IPS DF 19.7 (cell line): Measurements from ENCODE around the gene BOLL.
A peak's percentile ranks its signal among the peaks of the same experiment; 100 is the strongest.
"Not testable (repeated sequence)": the region's sequence is repeated elsewhere in the genome, so short reads cannot be mapped to it uniquely, and the experiment has no call there.

Experiments used
- DNase-seq: peaks from one replicate; pipeline ENCODE4 v3.0.0-alpha.2; 2013; ENCODE audit warnings: low read depth, low spot score

The BOLL gene

GRCh38 chr2:197798187-197798586 is 13.1 kb upstream of the BOLL start:
- no peak for DNase-seq

GRCh38 chr2:197795277-197795676 is 10.2 kb upstream of the BOLL start:
- no peak for DNase-seq

DNA sequence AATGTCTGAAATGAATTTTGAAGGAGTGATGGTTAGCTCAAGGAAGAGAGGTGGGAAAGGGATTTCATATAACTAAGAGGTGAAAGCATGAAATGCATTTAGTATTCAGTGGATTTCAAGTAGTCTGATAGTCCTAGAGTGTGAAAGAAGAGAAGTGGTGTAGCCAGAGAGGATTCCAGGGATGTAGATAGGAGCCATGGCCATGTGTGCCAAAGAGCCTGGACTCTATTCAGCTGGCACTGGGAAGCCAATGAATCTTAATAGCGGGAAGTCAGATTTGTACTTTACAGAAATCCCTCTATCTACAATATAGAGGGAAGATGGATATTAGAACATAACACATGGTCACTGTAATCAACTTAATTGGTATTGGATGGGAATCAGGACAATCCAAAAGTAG is 8.3 kb upstream of the BOLL start:
- no peak for DNase-seq

GRCh38 chr2:197786010-197786877 is 1.1 kb upstream of the BOLL start:
- DNase-seq: peak; percentile 65

DNA sequence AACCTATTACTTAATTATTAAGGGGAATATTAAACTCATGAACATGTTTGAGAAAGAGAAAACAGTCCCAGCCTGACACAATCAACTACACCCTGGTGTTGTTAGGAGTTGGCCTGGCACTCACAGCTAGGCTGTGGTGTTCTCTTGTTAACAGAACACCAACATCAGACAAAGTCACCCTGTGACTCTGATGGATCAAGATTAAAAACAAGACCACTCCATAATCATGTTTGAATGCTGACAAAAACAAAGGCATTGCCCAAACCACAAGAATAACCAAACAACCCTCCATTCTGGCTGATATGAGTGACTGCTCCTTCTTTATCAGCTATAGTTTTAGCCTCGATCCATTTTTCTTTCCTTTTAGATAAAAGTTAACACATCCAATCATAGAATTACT is 3.0 kb downstream of the BOLL start:
- no peak for DNase-seq

GRCh38 chr2:197779261-197779660 is 5.9 kb downstream of the BOLL start:
- DNase-seq: no peak

DNA sequence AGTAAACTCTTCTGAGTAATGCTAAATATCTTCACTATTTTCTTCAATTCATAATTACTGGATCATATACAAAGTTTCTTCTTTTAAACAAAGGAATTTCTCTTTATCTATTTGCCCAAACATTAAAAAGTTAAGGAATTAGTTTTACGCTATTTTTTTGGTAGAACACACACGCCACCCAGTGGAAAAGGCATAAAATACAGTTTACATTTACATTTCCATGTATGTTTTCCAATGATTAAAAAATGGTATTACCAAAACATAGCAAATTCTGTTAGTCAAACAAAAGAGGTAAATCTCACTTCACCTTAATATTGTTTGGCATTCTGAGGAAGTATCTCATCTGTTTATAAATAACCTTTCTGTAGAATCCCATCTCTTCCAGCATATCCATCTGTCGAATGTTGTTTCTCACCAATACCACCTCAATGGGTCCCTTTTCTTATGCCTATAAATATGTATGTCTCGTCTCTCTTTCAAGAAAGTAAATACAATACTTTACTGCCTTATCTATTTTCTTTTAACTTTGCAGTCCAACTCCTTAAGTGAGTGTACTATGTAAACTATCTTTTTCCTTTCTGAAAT is 7.2 kb downstream of the BOLL start:
- DNase-seq: no peak

DNA sequence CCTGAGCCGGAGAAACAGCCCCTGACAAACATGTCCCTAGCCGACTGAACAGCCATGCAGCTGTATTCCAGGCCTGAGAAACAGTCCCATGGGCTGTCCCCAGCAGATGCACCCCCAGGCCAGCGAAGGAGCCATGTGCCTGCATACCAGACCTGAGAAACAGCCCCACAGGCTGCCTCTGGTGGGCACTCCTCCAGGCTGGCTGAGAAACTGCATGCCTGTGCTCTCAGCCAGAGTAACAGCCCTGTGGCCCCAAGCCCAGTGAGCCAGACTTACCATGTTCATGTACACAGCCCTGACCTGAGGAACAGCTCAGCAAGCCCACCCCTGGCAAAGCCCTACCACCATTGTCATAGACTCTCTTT is 24.8 kb downstream of the BOLL start:
- DNase-seq: no peak

DNA sequence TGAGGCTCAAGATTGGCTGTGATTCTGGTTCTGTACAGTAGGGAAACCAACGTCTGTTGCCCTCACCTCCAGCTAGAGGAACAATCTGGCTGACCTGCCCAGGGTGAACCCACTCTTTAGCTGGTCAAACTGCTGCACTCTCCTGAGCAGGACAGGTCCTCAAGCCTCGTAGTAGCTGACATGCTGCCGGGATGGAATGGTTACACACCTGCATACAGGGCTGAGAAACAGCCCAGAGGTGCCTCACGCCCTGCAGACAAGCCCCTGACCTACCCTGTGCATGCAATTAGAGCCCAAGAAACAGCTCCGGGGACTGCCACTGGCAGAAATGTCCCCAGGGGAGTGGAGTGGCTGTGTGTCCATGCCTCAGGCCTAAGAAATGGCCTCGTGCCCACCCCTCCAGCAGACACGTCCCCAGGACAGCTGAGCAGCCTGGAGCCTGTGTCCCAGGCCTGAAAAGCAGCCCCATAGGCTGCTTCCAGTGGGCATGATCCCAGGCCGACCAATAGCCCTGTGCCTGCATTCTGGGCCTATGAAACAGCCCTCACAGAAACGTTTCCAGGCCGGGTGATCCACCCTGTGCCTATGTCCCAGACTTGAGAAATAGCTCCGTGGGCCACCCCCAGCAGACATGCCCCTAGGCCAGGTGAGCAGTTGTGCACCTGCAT is 25.4 kb downstream of the BOLL start:
- DNase-seq: no peak

GRCh38 chr2:197759013-197759412 is 26.1 kb downstream of the BOLL start:
- DNase-seq: no peak

DNA sequence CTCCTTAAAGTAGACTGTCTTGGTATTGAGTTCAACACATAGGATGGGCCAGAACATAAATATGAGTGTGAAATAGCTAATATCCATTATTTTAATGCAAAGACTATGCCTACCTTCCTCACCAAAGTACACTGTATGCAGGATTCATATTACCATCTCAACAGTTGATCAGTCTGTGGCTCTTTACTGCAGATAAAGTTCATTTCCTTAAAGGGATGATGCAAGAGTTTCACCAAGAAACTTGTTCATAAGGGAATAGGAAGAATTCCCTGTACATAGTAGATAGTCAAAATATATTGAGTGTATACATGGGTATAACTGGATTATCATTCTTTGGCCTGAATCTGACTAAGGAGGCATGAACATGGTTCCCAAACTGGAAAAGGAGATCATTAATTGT is 44.9 kb downstream of the BOLL start:
- DNase-seq: no peak

DNA sequence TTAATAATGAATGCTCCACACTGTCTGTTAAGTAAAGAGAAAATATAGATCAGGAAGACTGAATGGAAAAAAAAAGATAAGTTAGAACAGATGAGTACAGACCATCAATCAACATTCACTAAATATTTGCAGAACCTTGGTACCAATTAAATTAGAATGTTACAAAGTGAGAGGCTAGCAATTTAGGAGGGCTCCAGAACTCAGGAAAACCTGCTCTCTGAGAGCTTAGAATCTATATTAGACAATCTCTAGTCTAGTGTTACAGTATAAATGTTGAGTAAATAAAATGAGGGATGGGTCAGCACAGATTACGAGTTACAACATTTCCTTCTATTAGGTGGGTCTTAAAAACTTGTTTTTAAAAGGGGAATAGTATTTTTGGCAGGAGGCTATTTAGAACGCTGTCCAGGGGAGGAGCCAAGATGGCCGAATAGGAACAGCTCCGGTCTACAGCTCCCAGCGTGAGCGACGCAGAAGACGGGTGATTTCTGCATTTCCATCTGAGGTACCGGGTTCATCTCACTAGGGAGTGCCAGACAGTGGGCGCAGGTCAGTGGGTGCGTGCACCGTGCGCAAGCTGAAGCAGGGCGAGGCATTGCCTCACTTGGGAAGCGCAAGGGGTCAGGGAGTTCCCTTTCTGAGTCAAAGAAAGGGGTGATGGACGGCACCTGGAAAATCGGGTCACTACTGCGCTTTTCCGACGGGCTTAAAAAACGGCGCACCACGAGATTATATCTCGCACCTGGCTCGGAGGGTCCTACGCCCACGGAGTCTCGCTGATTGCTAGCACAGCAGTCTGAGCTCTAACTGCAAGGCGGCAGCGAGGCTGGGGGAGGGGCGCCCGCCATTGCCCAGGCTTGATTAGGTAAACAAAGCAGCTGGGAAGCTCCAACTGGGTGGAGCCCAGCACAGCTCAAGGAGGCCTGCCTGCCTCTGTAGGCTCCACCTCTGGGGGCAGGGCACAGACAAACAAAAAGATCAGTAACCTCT is 56.3 kb downstream of the BOLL start:
- DNase-seq: not testable (repeated sequence)

DNA sequence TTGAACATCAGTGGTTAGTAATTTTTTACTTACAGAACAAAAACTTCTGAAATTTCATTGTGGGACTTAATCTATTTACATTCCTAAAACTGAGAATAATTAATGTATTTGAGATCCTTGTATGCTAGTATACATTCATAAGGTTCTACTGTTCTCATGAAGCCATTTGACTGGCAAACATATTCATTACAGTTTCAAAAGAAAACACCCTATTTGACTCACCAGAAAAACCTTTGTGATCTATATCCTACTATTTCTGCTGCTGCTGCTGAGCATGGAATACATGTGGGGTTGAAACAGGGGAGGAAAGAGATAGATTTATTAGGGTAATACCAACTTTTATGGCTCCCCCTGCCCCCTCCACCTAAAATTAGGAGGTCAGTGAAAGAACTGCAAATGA is 58.1 kb downstream of the BOLL start:
- DNase-seq: no peak

- DNase-seq: no peak
Measured at GRCh38 chr2:197717863-197718262, 67.3 kb downstream of the BOLL start.

GRCh38 chr2:197713271-197713670 is 71.8 kb downstream of the BOLL start:
- no peak for DNase-seq

- no peak for DNase-seq
Measured at GRCh38 chr2:197711578-197711977, 73.5 kb downstream of the BOLL start.

GRCh38 chr2:197710424-197711042 is 74.6 kb downstream of the BOLL start:
- DNase-seq: no peak

GRCh38 chr2:197709140-197709539 is 76.0 kb downstream of the BOLL start:
- not testable (repeated sequence) for DNase-seq

- no peak for DNase-seq
Measured at GRCh38 chr2:197708331-197708730, 76.8 kb downstream of the BOLL start.

DNA sequence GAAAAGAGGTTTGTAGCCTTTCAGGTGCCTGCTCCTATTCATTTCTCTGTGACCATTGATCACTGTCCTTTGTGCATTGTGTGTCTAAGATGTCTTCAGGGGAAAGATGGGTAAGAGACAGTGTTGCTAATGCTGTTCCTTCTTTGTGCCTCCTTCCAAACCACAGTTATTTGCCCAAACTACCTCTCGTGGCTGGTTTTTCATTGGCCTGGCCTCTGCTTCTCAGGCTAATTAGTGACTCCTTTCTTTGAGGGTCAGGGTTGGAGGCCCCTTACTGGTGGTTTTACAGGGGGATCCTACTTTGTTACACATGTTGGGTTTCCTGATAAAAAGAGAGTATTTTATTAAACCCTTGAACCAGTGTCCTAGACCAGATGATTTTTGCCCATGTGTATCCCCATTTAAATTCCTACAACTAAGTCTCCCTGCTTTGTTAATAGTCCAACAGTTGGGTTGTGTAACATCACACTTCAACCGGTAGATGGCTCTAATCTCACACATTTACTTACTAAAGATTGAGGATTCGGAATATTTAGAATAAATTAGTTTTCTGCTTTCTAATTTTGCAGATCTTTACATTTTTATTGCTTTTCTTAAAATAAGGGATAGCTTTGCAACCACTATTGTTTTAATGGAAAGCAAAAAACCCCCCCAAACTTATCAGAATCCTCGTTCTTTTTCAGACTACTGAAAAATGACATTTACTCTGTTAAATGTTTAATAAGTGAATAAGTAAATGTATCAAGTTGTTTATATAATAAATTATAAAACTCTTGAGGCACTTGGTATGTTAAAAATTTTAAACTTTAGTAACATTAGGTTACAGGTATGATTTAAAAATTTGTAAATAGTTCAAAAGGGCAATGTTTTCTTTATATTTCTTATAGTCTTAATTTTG is 77.6 kb downstream of the BOLL start:
- DNase-seq: no peak
